AG04449 (cell line): ENCODE data around the gene CST7.
"Not testable (repeated sequence)": the region's sequence is repeated elsewhere in the genome, so short reads cannot be mapped to it uniquely, and the experiment has no call there.

Source experiments
- CTCF ChIA-PET: fragments of 350-600 bp; formaldehyde crosslinking; extraction: SDS; loops from one replicate; lab custom pipeline; 2021; ENCODE audit warnings: antibody characterized with exemption; lab: Yijun Ruan, JAX
- POLR2A ChIA-PET: fragments of 400-600, 350-600 bp; formaldehyde crosslinking; extraction: SDS; loops from one replicate; lab custom pipeline; 2020; ENCODE audit warnings: antibody characterized with exemption, inconsistent platforms; lab: Yijun Ruan, JAX
- DNase-seq: peaks from one replicate; pipeline ENCODE4 v3.0.0-alpha.2; 2010; ENCODE audit warnings: low read depth, low spot score
- H3K4me3 ChIP-seq: 2 replicates; pipeline ENCODE4 v1.5.1; 2011; ENCODE audit warnings: low read depth, mild to moderate bottlenecking, control low read depth, low read length
- TF ChIP-seq, protein P1 (sequence below): IDR thresholded peaks from one replicate; pipeline ENCODE4 v1.5.1; 2011; ENCODE audit warnings: mild to moderate bottlenecking, moderate library complexity, low read length, control low read depth, inconsistent platforms; ENCODE audit not compliant: insufficient read depth; ENCODE audit errors: missing control alignments

The CST7 gene

DNA sequence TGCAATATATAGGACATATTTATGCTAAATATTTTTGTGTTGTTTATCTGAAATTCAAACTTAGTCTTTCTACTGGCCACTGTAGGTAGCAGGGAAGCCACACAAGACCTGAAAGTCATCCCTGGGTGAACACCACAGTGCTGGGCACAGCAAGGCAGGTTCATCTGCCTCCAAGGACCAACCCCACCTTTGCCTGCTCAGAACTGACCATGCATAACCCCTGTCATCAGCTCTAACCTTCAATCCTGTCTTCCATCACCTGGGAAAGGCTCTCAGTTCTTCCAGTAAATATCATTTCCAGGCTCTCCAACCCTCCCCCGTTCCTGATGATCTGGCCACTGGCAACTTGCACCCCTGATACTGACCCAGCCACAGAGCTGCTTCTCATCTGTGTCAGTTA is 32.7 kb upstream of the CST7 start:
- no peak for DNase-seq
- POLR2A ChIA-PET = no interaction called here
- no peak overlapping the region for H3K4me3 ChIP-seq
- TF ChIP-seq, protein P1, sequence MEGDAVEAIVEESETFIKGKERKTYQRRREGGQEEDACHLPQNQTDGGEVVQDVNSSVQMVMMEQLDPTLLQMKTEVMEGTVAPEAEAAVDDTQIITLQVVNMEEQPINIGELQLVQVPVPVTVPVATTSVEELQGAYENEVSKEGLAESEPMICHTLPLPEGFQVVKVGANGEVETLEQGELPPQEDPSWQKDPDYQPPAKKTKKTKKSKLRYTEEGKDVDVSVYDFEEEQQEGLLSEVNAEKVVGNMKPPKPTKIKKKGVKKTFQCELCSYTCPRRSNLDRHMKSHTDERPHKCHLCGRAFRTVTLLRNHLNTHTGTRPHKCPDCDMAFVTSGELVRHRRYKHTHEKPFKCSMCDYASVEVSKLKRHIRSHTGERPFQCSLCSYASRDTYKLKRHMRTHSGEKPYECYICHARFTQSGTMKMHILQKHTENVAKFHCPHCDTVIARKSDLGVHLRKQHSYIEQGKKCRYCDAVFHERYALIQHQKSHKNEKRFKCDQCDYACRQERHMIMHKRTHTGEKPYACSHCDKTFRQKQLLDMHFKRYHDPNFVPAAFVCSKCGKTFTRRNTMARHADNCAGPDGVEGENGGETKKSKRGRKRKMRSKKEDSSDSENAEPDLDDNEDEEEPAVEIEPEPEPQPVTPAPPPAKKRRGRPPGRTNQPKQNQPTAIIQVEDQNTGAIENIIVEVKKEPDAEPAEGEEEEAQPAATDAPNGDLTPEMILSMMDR = no peak
- CTCF ChIA-PET = interaction anchor here (0.8 to 8.1 kb wide), 2 partner anchors 756 to 979 kb away, joined by 3 to 67 read pairs; no protein-coding TSS in a partner anchor

DNA sequence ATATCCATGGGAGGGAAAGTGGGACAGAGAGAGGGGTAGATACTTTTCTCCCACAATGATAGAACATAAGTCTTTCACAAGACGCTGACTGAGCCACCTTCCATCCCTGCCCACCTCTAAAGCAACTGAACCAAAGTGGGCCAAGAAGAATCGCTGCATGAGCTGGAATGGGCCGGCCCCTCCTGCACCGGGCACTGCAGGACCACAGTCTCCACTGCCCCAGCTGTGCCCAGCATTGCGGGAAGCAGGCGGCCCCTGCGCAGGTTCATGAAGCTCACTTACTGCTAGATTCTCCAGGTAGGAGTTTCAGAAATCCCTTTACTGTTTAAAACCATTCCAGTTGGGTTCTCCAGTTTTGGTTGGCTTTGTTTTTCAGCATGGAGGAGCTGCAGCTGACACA is 32.0 kb upstream of the CST7 start:
- CTCF ChIA-PET = interaction anchor here (0.8 to 8.1 kb wide), 7 partner anchors 20 to 980 kb away, joined by 3 to 67 read pairs (median 6); no protein-coding TSS in a partner anchor

DNA sequence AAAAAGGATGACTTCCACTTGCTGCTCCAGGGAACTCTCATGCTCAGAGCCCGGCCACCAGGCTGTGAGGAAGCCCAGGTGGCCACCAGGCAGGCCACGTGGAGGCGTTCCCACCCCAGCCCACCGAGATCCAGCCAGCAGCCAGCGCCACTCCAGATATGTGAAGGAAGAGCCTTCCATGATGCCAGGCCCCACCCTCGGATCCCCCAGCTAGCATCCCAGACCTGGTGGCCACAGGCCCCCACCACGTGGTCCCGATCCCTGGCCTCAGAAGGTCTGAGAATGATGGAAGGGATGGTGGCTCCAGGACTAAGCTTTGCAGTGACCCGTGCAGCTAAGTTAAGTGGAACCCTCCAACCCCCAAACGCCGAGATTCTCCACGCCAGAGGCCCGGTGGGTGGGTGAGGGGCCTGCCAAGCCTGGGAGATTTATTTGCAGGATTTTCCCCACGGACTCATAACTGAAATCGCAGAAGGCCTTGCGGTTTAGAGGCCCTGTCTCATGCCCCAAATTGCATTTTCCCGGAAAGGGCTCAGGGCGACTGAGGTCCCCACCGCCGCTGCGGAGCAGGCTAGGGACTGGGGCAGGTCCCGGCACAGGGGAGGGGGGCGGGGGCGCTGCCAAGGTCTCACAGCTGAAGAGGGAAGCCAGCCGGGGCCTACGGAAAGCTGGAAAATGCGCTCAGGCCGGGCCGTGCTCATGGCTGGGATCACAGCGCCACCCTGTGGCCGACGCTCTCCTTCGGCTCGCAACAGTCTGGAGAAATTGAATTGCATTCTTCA is 31.1 kb upstream of the CST7 start:
- no peak overlapping the region for H3K4me3 ChIP-seq
- TF ChIP-seq, protein P1 = peak; percentile 90
- CTCF ChIA-PET = interaction anchor here (0.6 to 8.1 kb wide), 21 partner anchors 13 to 1250 kb away, joined by 3 to 67 read pairs (median 4); no protein-coding TSS in a partner anchor
- DNase-seq = peak; percentile 9
- POLR2A ChIA-PET = no interaction called here

More for the DNA sequence above, 32.0 kb upstream of the CST7 start:
- POLR2A ChIA-PET = no interaction called here
- TF ChIP-seq, protein P1 = no peak
- DNase-seq = no peak
- no peak overlapping the region for H3K4me3 ChIP-seq

DNA sequence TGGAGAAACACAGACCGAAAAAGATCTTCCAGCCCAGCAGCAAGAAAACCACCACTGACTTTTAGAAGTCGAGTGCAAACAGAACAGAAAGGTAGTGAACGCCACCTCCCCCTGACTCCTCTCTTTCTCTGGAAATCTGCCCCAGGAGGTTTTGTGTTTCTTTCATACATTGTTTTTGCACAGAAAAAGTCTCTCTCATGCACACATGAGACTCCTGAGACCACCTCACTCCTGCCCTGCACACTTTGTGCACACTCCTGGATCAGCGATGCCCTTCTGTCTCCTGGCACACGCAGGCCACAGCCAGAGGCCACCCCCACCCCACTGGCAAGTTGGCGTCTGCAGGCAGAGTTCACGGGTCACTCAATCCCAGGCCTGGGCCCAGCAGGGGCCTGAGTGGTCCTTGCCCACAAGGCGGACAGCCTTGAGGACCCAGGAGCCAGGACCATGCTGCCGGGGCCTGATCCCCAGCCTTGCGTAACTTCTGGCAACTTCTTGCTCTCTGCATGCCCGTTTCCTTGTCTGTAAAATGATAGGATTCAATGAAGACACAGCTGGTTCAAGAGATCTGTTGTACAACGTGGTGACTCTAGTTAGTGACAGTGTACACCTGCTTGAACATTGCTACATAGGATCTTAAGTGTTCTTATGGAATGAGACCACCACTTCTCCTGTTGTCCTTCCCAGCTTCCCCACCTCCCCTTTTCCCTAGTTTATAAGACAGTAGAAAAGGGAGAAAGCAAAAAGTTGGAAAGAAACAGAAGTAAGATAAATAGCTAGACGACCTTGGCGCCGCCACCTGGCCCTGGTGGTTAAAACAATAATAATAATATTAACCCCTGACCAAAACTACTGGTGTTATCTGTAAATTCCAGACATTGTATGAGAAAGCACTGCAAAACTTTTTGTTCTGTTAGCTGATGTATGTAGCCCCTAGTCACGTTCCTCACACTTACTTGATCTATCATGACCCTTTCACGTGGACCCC is 30.2 kb upstream of the CST7 start:
- H3K4me3 ChIP-seq = no peak overlapping the region
- TF ChIP-seq, protein P1 = no peak
- DNase-seq = no peak
- CTCF ChIA-PET = interaction anchor here (0.6 to 8.1 kb wide), 21 partner anchors 12 to 1250 kb away, joined by 3 to 67 read pairs (median 4); no protein-coding TSS in a partner anchor
- POLR2A ChIA-PET = no interaction called here

DNA sequence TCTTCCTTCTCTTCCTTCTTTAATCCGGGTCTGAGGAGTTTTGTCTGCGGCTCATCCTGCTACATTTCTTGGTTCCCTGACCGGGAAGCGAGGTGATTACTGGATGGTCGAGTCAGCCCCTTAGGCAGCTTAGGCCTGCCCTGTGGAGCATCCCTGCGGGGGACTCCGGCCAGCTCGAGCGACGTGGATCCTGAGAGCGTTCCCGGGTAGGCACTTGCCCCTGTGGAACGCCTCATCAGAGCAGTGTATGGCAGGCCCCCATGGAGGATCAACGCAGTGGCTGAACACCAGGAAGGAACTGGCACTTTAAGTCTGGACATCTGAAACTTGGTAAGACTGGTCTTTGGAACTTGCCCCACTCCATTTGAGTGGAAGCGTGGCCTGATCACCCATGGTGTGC is 29.4 kb upstream of the CST7 start:
- DNase-seq, POLR2A ChIA-PET, H3K4me3 ChIP-seq: not testable (repeated sequence)
- CTCF ChIA-PET = interaction anchor here (1.0 to 8.1 kb wide), 5 partner anchors 11 to 818 kb away, joined by 3 to 67 read pairs (median 5); no protein-coding TSS in a partner anchor

DNA sequence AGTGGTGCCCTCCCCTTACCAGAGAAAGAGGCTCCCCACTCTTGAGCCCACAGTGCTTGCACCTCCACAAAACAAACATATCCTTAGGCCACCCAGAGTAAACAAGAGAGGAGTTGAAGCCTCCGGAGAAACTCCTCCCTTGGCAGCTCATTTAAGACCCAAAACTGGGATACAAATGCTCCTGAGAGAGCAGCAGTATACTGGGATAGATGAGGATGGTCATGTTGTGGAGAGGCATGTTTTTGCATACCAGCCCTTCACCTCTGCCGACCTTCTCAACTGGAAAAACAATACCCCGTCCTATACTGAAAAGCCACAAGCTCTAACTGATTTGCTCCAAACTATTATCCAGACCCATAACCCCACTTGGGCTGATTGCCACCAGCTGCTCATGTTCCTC is 28.4 kb upstream of the CST7 start:
- CTCF ChIA-PET = interaction anchor here (1.0 to 8.1 kb wide), 3 partner anchors 10 to 819 kb away, joined by 4 to 67 read pairs (median 5); no protein-coding TSS in a partner anchor
- H3K4me3 ChIP-seq, DNase-seq, POLR2A ChIA-PET: not testable (repeated sequence)

DNA sequence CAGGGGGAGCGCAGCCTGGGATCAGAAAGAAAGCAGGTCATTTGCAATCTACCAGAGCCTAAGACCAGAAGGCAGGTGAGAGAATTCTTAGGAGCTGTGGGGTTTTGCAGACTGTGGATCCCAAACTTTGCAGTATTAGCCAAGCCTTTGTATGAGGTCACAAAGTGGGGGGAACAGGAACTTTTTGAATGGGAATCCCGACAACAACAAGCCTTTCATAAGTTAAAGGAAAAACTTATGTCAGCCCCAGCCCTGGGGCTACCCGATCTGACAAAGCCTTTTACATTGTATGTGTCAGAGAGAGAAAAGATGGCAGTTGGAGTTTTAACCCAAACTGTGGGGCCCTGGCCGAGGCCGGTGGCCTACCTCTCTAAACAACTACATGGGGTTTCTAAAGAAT is 19.8 kb upstream of the CST7 start:
- DNase-seq, H3K4me3 ChIP-seq, POLR2A ChIA-PET, CTCF ChIA-PET: not testable (repeated sequence)

DNA sequence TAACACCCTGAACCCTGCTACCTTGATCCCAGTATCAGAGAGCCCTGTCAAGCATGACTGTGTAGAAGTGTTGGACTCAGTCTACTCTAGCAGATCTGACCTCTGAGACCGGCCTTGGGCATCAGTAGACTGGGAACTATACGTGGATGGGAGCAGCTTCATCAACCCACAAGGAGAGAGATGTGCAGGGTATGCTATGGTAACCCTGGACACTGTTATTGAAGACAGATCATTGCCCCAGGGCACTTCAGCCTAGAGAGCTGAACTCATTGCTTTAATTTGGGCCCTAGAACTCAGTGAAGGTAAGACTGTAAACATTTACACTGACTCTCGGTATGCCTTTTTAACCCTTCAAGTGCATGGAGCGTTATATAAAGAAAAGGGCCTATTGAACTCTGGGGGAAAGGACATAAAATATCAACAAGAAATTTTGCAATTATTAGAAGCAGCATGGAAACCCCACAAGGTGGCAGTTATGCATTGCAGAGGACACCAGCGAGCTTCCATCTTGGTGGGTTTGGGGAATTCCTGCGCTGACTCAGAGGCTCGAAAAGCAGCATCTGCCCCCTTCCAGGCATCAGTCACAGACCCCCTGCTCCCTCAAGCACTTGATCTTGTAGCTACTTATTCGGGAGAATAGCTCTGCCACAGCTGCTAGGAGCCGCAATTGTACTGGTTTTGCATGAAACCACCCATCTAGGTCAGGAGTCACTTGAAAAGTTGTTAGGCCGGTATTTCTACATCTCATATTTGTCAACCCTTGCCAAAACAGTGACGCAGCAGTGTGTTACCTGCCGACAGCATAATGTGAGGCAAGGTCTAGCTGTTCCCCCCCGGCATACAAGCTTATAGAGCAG is 19.0 kb upstream of the CST7 start:
- POLR2A ChIA-PET, DNase-seq, H3K4me3 ChIP-seq: not testable (repeated sequence)
- CTCF ChIA-PET = interaction anchor here (1.1 to 1.9 kb wide), 4 partner anchors 10 to 770 kb away, joined by 3 to 8 read pairs (median 4); no protein-coding TSS in a partner anchor
